ENCODE results near the gene CHAT.

CHAT gene

DNA sequence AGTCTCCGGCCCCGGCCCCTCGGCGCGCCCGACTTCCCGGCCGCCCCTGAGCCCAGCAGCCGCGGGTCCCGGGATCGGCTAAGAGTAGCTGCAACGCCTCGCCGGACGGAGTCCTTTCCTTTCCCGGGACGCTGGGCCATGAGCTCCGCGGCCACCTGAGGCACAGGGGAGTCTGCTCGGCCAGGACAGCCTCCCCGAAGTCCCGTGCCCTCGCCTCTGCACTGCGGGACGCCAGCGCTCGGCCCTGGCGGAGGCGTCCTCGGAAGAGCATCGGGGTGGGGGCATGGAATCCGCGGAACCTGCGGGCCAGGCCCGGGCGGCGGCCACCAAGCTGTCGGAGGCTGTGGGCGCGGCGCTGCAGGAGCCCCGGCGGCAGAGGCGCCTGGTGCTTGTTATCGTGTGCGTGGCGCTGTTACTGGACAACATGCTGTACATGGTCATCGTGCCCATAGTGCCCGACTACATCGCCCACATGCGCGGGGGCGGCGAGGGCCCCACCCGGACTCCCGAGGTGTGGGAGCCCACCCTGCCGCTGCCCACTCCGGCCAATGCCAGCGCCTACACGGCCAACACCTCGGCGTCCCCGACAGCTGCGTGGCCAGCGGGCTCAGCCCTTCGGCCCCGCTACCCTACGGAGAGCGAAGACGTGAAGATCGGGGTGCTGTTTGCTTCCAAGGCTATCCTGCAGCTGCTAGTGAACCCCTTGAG lies 3.2 kb upstream of the CHAT start:
- TF ChIP-seq TCF4 (CRISPR knock-in tag; IDR thresholded peaks at IDR 0.05; ENCODE audit: borderline replicate concordance) (no peak), PPARA (CRISPR knock-in tag; IDR thresholded peaks at IDR 0.05; ENCODE audit: borderline replicate concordance) (no peak), BACH2 (CRISPR knock-in tag; IDR thresholded peaks at IDR 0.05; ENCODE audit: borderline replicate concordance) (no peak), CSDC2 (CRISPR knock-in tag; IDR thresholded peaks at IDR 0.05) (no peak), SNAI2 (CRISPR knock-in tag; IDR thresholded peaks at IDR 0.05) (no peak), ZC3H10 (CRISPR knock-in tag; IDR thresholded peaks at IDR 0.05) (no peak), TSHZ2 (CRISPR knock-in tag; IDR thresholded peaks at IDR 0.05) (no peak), POU6F1 (CRISPR knock-in tag; IDR thresholded peaks at IDR 0.05; ENCODE audit: borderline replicate concordance, low read depth) (no peak), ARNTL (CRISPR knock-in tag; IDR thresholded peaks at IDR 0.05; ENCODE audit: borderline replicate concordance, low read depth) (no peak), ZFP3 (CRISPR knock-in tag; IDR thresholded peaks at IDR 0.05) (no peak), TOX (CRISPR knock-in tag; IDR thresholded peaks at IDR 0.05; ENCODE audit: borderline replicate concordance) (no peak)
- TF ChIP-seq, protein P1, sequence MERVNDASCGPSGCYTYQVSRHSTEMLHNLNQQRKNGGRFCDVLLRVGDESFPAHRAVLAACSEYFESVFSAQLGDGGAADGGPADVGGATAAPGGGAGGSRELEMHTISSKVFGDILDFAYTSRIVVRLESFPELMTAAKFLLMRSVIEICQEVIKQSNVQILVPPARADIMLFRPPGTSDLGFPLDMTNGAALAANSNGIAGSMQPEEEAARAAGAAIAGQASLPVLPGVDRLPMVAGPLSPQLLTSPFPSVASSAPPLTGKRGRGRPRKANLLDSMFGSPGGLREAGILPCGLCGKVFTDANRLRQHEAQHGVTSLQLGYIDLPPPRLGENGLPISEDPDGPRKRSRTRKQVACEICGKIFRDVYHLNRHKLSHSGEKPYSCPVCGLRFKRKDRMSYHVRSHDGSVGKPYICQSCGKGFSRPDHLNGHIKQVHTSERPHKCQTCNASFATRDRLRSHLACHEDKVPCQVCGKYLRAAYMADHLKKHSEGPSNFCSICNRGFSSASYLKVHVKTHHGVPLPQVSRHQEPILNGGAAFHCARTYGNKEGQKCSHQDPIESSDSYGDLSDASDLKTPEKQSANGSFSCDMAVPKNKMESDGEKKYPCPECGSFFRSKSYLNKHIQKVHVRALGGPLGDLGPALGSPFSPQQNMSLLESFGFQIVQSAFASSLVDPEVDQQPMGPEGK (CRISPR knock-in tag; IDR thresholded peaks at IDR 0.05; ENCODE audit: borderline replicate concordance), result no peak
- peak; percentile 6 for ATAC-seq

- TF ChIP-seq RARB (CRISPR knock-in tag; IDR thresholded peaks at IDR 0.05), result no peak
- TF ChIP-seq GLIS3 (CRISPR knock-in tag; IDR thresholded peaks at IDR 0.05), result no peak
- no peak for TF ChIP-seq ISL1 (CRISPR knock-in tag; IDR thresholded peaks at IDR 0.05)
- no peak for TF ChIP-seq OSR1 (CRISPR knock-in tag; IDR thresholded peaks at IDR 0.05)
- TF ChIP-seq BACH2 (CRISPR knock-in tag; IDR thresholded peaks at IDR 0.05; ENCODE audit: borderline replicate concordance), result no peak
- TF ChIP-seq SNAI2 (CRISPR knock-in tag; IDR thresholded peaks at IDR 0.05), result no peak
- TF ChIP-seq ZNF8 (CRISPR knock-in tag; IDR thresholded peaks at IDR 0.05), result no peak
- TF ChIP-seq POU6F1 (CRISPR knock-in tag; IDR thresholded peaks at IDR 0.05; ENCODE audit: borderline replicate concordance, low read depth), result no peak
- no peak for TF ChIP-seq TCF4 (CRISPR knock-in tag; IDR thresholded peaks at IDR 0.05; ENCODE audit: borderline replicate concordance)
- no peak for TF ChIP-seq ESRRG (CRISPR knock-in tag; IDR thresholded peaks at IDR 0.05)
- TF ChIP-seq TSHZ2 (CRISPR knock-in tag; IDR thresholded peaks at IDR 0.05), result no peak
- TF ChIP-seq ZNF70 (CRISPR knock-in tag; IDR thresholded peaks at IDR 0.05), result no peak
- TF ChIP-seq TOX (CRISPR knock-in tag; IDR thresholded peaks at IDR 0.05; ENCODE audit: borderline replicate concordance), result no peak
- TF ChIP-seq CREB5 (CRISPR knock-in tag; IDR thresholded peaks at IDR 0.05; ENCODE audit: low read depth), result no peak
- no peak for TF ChIP-seq CSRNP3 (CRISPR knock-in tag; IDR thresholded peaks at IDR 0.05)
- no peak for ATAC-seq
Measured at GRCh38 chr10:49611166-49611815, 2.5 kb upstream of the CHAT start.

Measured in SK-N-SH treated with all-trans-retinoic acid at 6 μM for 48 hours (cell line).